Measurements from ENCODE around the gene RYR3.

RYR3 gene

GRCh38 chr15:33678602-33679001 lies 367.8 kb downstream of the RYR3 start:
- H3K9ac ChIP-seq (ENCODE audit: low read length), result no peak overlapping the region
- no peak for TF ChIP-seq EZH2phosphoT487 (IDR thresholded peaks at IDR 0.05; ENCODE audit: low read depth)
- no peak for TF ChIP-seq CTCF (IDR thresholded peaks at IDR 0.05; ENCODE audit: low read depth, low read length)
- H3K9me3 ChIP-seq (ENCODE audit: insufficient read depth, low read length), result no peaks in the 10 kb centered on the region
- no peaks in the 10 kb centered on the region for H3K4me1 ChIP-seq (ENCODE audit: low read length)
- H4K20me1 ChIP-seq (ENCODE audit: insufficient read depth, low read length), result no peaks in the 10 kb centered on the region
- no peak overlapping the region for H3K4me3 ChIP-seq (ENCODE audit: low read length)
- H3K4me2 ChIP-seq (ENCODE audit: low read length), result no peak overlapping the region
- H3K36me3 ChIP-seq (replicated peaks; ENCODE audit: low read depth, low read length), result no peaks in the 10 kb centered on the region
- no peak overlapping the region for H3K27ac ChIP-seq (ENCODE audit: low read length)
- H3K27me3 ChIP-seq (ENCODE audit: low read depth, low read length), result peaks cover 71% of the 10 kb centered on the region
- H2AFZ ChIP-seq (ENCODE audit: low read depth, low read length), result no peak overlapping the region
- H3K79me2 ChIP-seq (ENCODE audit: low read length), result no peaks in the 10 kb centered on the region

GRCh38 chr15:33679061-33679460 lies 368.3 kb downstream of the RYR3 start:
- H3K27ac ChIP-seq (ENCODE audit: low read length), result no peak overlapping the region
- H3K9ac ChIP-seq (ENCODE audit: low read length), result no peak overlapping the region
- TF ChIP-seq EZH2phosphoT487 (IDR thresholded peaks at IDR 0.05; ENCODE audit: low read depth), result no peak
- no peak for TF ChIP-seq CTCF (IDR thresholded peaks at IDR 0.05; ENCODE audit: low read depth, low read length)
- H3K9me3 ChIP-seq (ENCODE audit: insufficient read depth, low read length), result no peaks in the 10 kb centered on the region
- no peak overlapping the region for H3K4me2 ChIP-seq (ENCODE audit: low read length)
- no peaks in the 10 kb centered on the region for H3K79me2 ChIP-seq (ENCODE audit: low read length)
- H3K27me3 ChIP-seq (ENCODE audit: low read depth, low read length), result peaks cover 67% of the 10 kb centered on the region
- H3K36me3 ChIP-seq (replicated peaks; ENCODE audit: low read depth, low read length), result no peaks in the 10 kb centered on the region
- H3K4me1 ChIP-seq (ENCODE audit: low read length), result no peaks in the 10 kb centered on the region
- H4K20me1 ChIP-seq (ENCODE audit: insufficient read depth, low read length), result no peaks in the 10 kb centered on the region
- H2AFZ ChIP-seq (ENCODE audit: low read depth, low read length), result no peak overlapping the region
- no peak overlapping the region for H3K4me3 ChIP-seq (ENCODE audit: low read length)

GRCh38 chr15:33680336-33680735 lies 369.6 kb downstream of the RYR3 start:
- Histone ChIP-seq H2AFZ (ENCODE audit: low read depth, low read length) (no peak overlapping the region), H3K79me2 (ENCODE audit: low read length) (no peaks in the 10 kb centered on the region), H3K4me2 (ENCODE audit: low read length) (no peak overlapping the region), H3K9me3 (ENCODE audit: insufficient read depth, low read length) (no peaks in the 10 kb centered on the region), H3K4me3 (ENCODE audit: low read length) (no peak overlapping the region), H3K27me3 (ENCODE audit: low read depth, low read length) (peaks cover 60% of the 10 kb centered on the region), H3K27ac (ENCODE audit: low read length) (no peak overlapping the region), H3K36me3 (replicated peaks; ENCODE audit: low read depth, low read length) (no peaks in the 10 kb centered on the region), H4K20me1 (ENCODE audit: insufficient read depth, low read length) (no peaks in the 10 kb centered on the region), H3K9ac (ENCODE audit: low read length) (no peak overlapping the region), H3K4me1 (ENCODE audit: low read length) (no peaks in the 10 kb centered on the region)
- no peak for TF ChIP-seq EZH2phosphoT487 (IDR thresholded peaks at IDR 0.05; ENCODE audit: low read depth)
- TF ChIP-seq CTCF (IDR thresholded peaks at IDR 0.05; ENCODE audit: low read depth, low read length), result no peak

- Histone ChIP-seq H3K27ac (ENCODE audit: low read length) (no peak overlapping the region), H4K20me1 (ENCODE audit: insufficient read depth, low read length) (no peaks in the 10 kb centered on the region), H3K9me3 (ENCODE audit: insufficient read depth, low read length) (no peaks in the 10 kb centered on the region), H3K79me2 (ENCODE audit: low read length) (no peaks in the 10 kb centered on the region), H3K36me3 (replicated peaks; ENCODE audit: low read depth, low read length) (no peaks in the 10 kb centered on the region), H3K4me1 (ENCODE audit: low read length) (no peaks in the 10 kb centered on the region), H3K27me3 (ENCODE audit: low read depth, low read length) (peaks cover 20% of the 10 kb centered on the region), H3K4me3 (ENCODE audit: low read length) (no peak overlapping the region), H3K4me2 (ENCODE audit: low read length) (no peak overlapping the region), H3K9ac (ENCODE audit: low read length) (no peak overlapping the region), H2AFZ (ENCODE audit: low read depth, low read length) (no peak overlapping the region)
- TF ChIP-seq EZH2phosphoT487 (IDR thresholded peaks at IDR 0.05; ENCODE audit: low read depth) (no peak), CTCF (IDR thresholded peaks at IDR 0.05; ENCODE audit: low read depth, low read length) (no peak)
Measured at GRCh38 chr15:33693166-33693800, 382.5 kb downstream of the RYR3 start.

Data from OCI-LY3 (cell line).